H1 (cell line): ENCODE data around the gene TBC1D2B. TPM values are rescaled to one million over a fixed set of nuclear protein-coding genes. Genes with fewer than 3 reads are reported as not detected.

Experiments
- CTCF ChIA-PET: fragments of 300-600 bp; sonication (Branson Sonifier 250); formaldehyde crosslinking; loops from one replicate; lab custom pipeline; 2021; ENCODE audit not compliant: partially characterized antibody; lab: Charles Lee
- POLR2A ChIA-PET: fragments of 300-600 bp; sonication (Branson Sonifier 250); formaldehyde crosslinking; loops from one replicate; lab custom pipeline; 2021; ENCODE audit warnings: inconsistent platforms; ENCODE audit not compliant: partially characterized antibody; lab: Charles Lee
- DNase-seq, 2 experiments: peaks; one replicate each; pipeline versions ENCODE4 v3.0.0 to v3.0.0-alpha.2; 2010 to 2022; ENCODE audit warnings: low spot score in 2 of 2, low read depth in 1 of 2, mixed read lengths in 1 of 2
- FAIRE-seq: peaks from 2 replicates; lab custom pipeline; 2011; peaks lifted over from hg19 to GRCh38; lab: Jason Lieb, UNC
- H2AFZ ChIP-seq: 2 replicates; pipeline ENCODE4 v1.8.1; 2012; ENCODE audit warnings: low read length, inconsistent platforms
- H2AK5ac ChIP-seq: 2 replicates; pipeline ENCODE4 v1.6.1; 2013; ENCODE audit warnings: low read depth, low read length
- H2BK120ac ChIP-seq: replicated peaks from 2 replicates; pipeline ENCODE3; 2013; ENCODE audit warnings: low read depth, low read length, inconsistent platforms
- H2BK12ac ChIP-seq: 2 replicates; pipeline ENCODE4 v1.6.1; 2013; ENCODE audit warnings: low read depth, low read length
- H2BK15ac ChIP-seq: 2 replicates; pipeline ENCODE4 v1.6.1; 2013; ENCODE audit warnings: low read length
- H2BK20ac ChIP-seq: 2 replicates; pipeline ENCODE4 v1.6.1; 2013; ENCODE audit warnings: low read length
- H2BK5ac ChIP-seq: 2 replicates; pipeline ENCODE4 v1.6.1; 2013; ENCODE audit warnings: low read depth, low read length
- H3K14ac ChIP-seq: 2 replicates; pipeline ENCODE4 v1.6.1; 2013; ENCODE audit warnings: inconsistent platforms; ENCODE audit not compliant: insufficient read length
- H3K18ac ChIP-seq: 2 replicates; pipeline ENCODE4 v1.6.1; 2013; ENCODE audit warnings: low read length; ENCODE audit errors: extremely low read depth
- H3K23ac ChIP-seq: 2 replicates; pipeline ENCODE4 v1.6.1; 2013; ENCODE audit warnings: inconsistent platforms; ENCODE audit not compliant: insufficient read length
- H3K23me2 ChIP-seq: 2 replicates; pipeline ENCODE4 v1.6.1; 2013; ENCODE audit warnings: low read depth, low read length
- H3K27ac ChIP-seq: 2 replicates; pipeline ENCODE4 v1.6.1; 2011; ENCODE audit warnings: low read depth, low read length, inconsistent platforms
- H3K27me3 ChIP-seq, 4 experiments: replicated peaks in 1 of 4; 1 replicate in 1 of 4; 2 replicates in 3 of 4; pipeline versions ENCODE4 v1.6.1 to v1.8.1; 2011 to 2013; ENCODE audit warnings: low read length in 3 of 4, mild to moderate bottlenecking in 3 of 4, inconsistent platforms in 2 of 4, mixed read lengths in 2 of 4, moderate library complexity in 1 of 4; ENCODE audit not compliant: control insufficient read depth in 3 of 4, insufficient read depth in 3 of 4; ENCODE audit errors: extremely low read depth in 1 of 4
- H3K36me3 ChIP-seq, 4 experiments: 2 replicates each; pipeline versions ENCODE4 v1.6.1 to v1.8.1; 2011 to 2013; ENCODE audit warnings: mild to moderate bottlenecking in 4 of 4, low read length in 3 of 4, moderate library complexity in 2 of 4, control low read depth in 1 of 4, inconsistent platforms in 1 of 4; ENCODE audit not compliant: insufficient read depth in 4 of 4, control insufficient read depth in 2 of 4
- H3K4ac ChIP-seq: replicated peaks from 2 replicates; pipeline ENCODE3; 2013; ENCODE audit warnings: low read length, low read depth, mixed read lengths, inconsistent platforms; ENCODE audit not compliant: insufficient read length
- H3K4me1 ChIP-seq, 4 experiments: replicated peaks in 1 of 4; 1 replicate in 1 of 4; 2 replicates in 3 of 4; pipeline versions ENCODE4 v1.6.1 to v1.8.1; 2011 to 2013; ENCODE audit warnings: low read length in 3 of 4, inconsistent platforms in 2 of 4, mixed read lengths in 1 of 4; ENCODE audit not compliant: insufficient read depth in 4 of 4, control insufficient read depth in 3 of 4
- H3K4me2 ChIP-seq, 2 experiments: 2 replicates each; pipeline versions ENCODE4 v1.6.1 to v1.8.1; 2011 to 2013; ENCODE audit warnings: low read depth in 2 of 2, low read length in 2 of 2, control low read depth in 1 of 2, inconsistent platforms in 1 of 2, mild to moderate bottlenecking in 1 of 2; ENCODE audit not compliant: insufficient read depth in 1 of 2
- H3K4me3 ChIP-seq, 4 experiments: fragments of 200-600, 300-600 bp in 1 of 4; sonication (generic), shearing (Covaris generic), sonication (Bioruptor Twin) in 1 of 4; 2 replicates each; pipeline versions ENCODE4 v1.5.1 to v1.8.1; 2011 to 2016; ENCODE audit warnings: low read length in 4 of 4, low read depth in 3 of 4, control low read depth in 2 of 4, inconsistent platforms in 2 of 4, mild to moderate bottlenecking in 2 of 4, mixed read lengths in 1 of 4, moderate library complexity in 1 of 4; ENCODE audit not compliant: insufficient read depth in 2 of 4; ENCODE audit errors: extremely low read depth in 1 of 4
- H3K56ac ChIP-seq: replicated peaks from 2 replicates; pipeline ENCODE3; 2013; ENCODE audit warnings: low read depth, mild to moderate bottlenecking, mixed read lengths, low read length, inconsistent platforms; ENCODE audit not compliant: insufficient read length
- H3K79me1 ChIP-seq: 2 replicates; pipeline ENCODE4 v1.6.1; 2013; ENCODE audit warnings: low read depth, low read length, control low read depth
- H3K79me2 ChIP-seq, 2 experiments: 2 replicates each; pipeline versions ENCODE4 v1.6.1 to v1.8.1; 2012 to 2013; ENCODE audit warnings: low read length in 2 of 2, mild to moderate bottlenecking in 2 of 2, inconsistent platforms in 1 of 2; ENCODE audit not compliant: insufficient read depth in 2 of 2, control insufficient read depth in 1 of 2
- H3K9ac ChIP-seq, 4 experiments: replicated peaks in 1 of 4; 1 replicate in 1 of 4; 2 replicates in 3 of 4; pipeline versions ENCODE4 v1.6.1 to v1.8.1; 2011 to 2013; ENCODE audit warnings: low read depth in 3 of 4, low read length in 3 of 4, control low read depth in 2 of 4, mild to moderate bottlenecking in 2 of 4, moderate library complexity in 2 of 4, inconsistent platforms in 1 of 4; ENCODE audit errors: extremely low read depth in 1 of 4
- H3K9me3 ChIP-seq, 2 experiments: 2 replicates each; pipeline versions ENCODE4 v1.6.1 to v1.8.1; 2012 to 2013; ENCODE audit warnings: mild to moderate bottlenecking in 2 of 2, moderate library complexity in 2 of 2, control low read depth in 1 of 2, inconsistent platforms in 1 of 2, low read depth in 1 of 2, low read length in 1 of 2, mixed read lengths in 1 of 2; ENCODE audit not compliant: insufficient read depth in 2 of 2
- H4K20me1 ChIP-seq, 2 experiments: replicated peaks in 1 of 2; 2 replicates each; pipeline versions ENCODE3 to v1.8.1; 2011 to 2013; ENCODE audit warnings: inconsistent platforms in 2 of 2, low read length in 2 of 2, mild to moderate bottlenecking in 1 of 2; ENCODE audit not compliant: insufficient read depth in 2 of 2, control insufficient read depth in 1 of 2
- H4K5ac ChIP-seq: 2 replicates; pipeline ENCODE4 v1.6.1; 2013; ENCODE audit warnings: low read length, low read depth, mixed read lengths, inconsistent platforms; ENCODE audit not compliant: insufficient read length
- H4K8ac ChIP-seq: 2 replicates; pipeline ENCODE4 v1.8.0; 2013; ENCODE audit warnings: mild to moderate bottlenecking, moderate library complexity, low read length, inconsistent platforms; ENCODE audit not compliant: insufficient read depth; ENCODE audit errors: extremely low read depth
- H4K91ac ChIP-seq: replicated peaks from 2 replicates; pipeline ENCODE3; 2013; ENCODE audit warnings: low read length, mixed read lengths, inconsistent platforms; ENCODE audit not compliant: insufficient read length
- JUN ChIP-seq: IDR thresholded peaks from 2 replicates; pipeline ENCODE4 v1.6.1; 2011; ENCODE audit warnings: low read depth, mild to moderate bottlenecking, improper control_type of control experiment, low read length
- KDM1A ChIP-seq: fragments of 200-600, 300-600 bp; sonication (generic); IDR thresholded peaks from 2 replicates; pipeline ENCODE4 v1.7.1; 2016; ENCODE audit warnings: mild to moderate bottlenecking, low read length, borderline replicate concordance
- polyA plus RNA-seq, 7 experiments: library from polyadenylated mRNA; depleted of rRNA in 3 of 7; stranded (reverse) in 5 of 7; unstranded in 2 of 7; fragments of >200 nt in 5 of 7; fragments of 200-250 nt in 2 of 7; gene quantifications; 1 replicate in 5 of 7; 2 replicates in 1 of 7; 4 replicates in 1 of 7; pipeline versions ENCODE4 v1.2.1 to v1.2.3, GENCODE V29; 2011 to 2013; ENCODE audit warnings: missing spikeins in 2 of 7, mixed read lengths in 2 of 7
- total RNA-seq: library from RNA; stranded (reverse); fragmentation: NEBNext Ultra II Directional; extraction: Animal tissue kit (Norgen Biotek cat#: 25700); gene quantifications from 2 replicates; pipeline ENCODE4 v1.2.1, GENCODE V29; 2021

Gene TBC1D2B
- total and polyA plus RNA-seq, 2 of the 8 experiments (the other 6 are each of a cell fraction or from before 2014, with no cell fraction given), result 11.9 to 19.5 TPM

DNA sequence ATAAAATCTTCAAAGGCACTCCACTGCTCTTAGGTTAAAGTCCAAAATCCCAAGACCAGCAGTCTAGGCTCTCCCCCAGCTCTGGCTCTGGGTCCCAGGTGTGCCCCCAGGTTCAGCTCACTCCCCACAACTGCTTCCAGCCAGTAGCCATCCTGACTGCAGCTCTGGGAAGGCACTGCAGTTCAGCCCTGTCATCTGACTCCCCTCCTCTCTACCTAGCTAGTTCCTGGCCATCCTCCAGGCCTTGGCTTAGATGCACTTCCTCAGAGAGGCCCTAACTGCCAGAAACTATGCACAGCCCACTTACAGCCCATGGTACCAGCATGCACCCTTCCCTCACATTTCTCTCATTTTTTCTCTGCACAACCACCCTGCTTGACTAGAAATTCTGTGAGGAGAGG, 25.5 kb downstream of the TBC1D2B start:
- Histone ChIP-seq H2AK5ac (no peak overlapping the region), H3K18ac (no peak overlapping the region), H2BK15ac (no peak overlapping the region), H3K9me3 (no peaks in the 10 kb centered on the region), H3K14ac (no peak overlapping the region), H4K91ac (no peak overlapping the region), H2BK120ac (no peak overlapping the region), H3K56ac (no peak overlapping the region), H3K36me3 (no peaks in the 10 kb centered on the region; a peak in 2 of 8 replicates), H3K23ac (no peak overlapping the region), H3K4me2 (no peak overlapping the region), H3K27me3 (no peaks in the 10 kb centered on the region), H4K20me1 (peaks cover 0 to 10% of the 10 kb centered on the region in 2 experiments), H2BK5ac (peak overlapping the region; percentile 32; the same call in 1 of the 2 replicates), H3K4ac (no peak overlapping the region), H3K27ac (peak overlapping the region; percentile 5; the same call in 1 of the 2 replicates), H2BK12ac (no peak overlapping the region), H3K9ac (no peak overlapping the region; a peak in 1 of 7 replicates), H3K4me3 (no peak overlapping the region), H3K79me2 (no peaks in the 10 kb centered on the region), H2BK20ac (no peak overlapping the region), H4K8ac (no peak overlapping the region), H4K5ac (no peak overlapping the region), H3K23me2 (no peaks in the 10 kb centered on the region; the same call in 1 of the 2 replicates), H3K4me1 (peaks cover 2 to 12% (median 8%) of the 10 kb centered on the region in 4 experiments), H2AFZ (no peak overlapping the region), H3K79me1 (0 out of 2 replicates have a peak, but pooled peaks cover 2% of the 10 kb centered on the region)
- POLR2A ChIA-PET, result no interaction called here
- no peak for DNase-seq
- no peak for FAIRE-seq
- CTCF ChIA-PET, result interaction anchor here (0.8 to 2.8 kb wide), 8 partner anchors 9 to 93 kb away, joined by 3 to 11 read pairs (median 4); no protein-coding TSS in a partner anchor
- TF ChIP-seq KDM1A, result no peak
- TF ChIP-seq JUN, result no peak
